Measurements from ENCODE around the gene USP50.
"Not testable (repeated sequence)": the region's sequence is repeated elsewhere in the genome, so short reads cannot be mapped to it uniquely, and the experiment has no call there.

Gene USP50

GRCh38 chr15:50546566-50546965 is at the start of gene USP50:
USP50 (minus strand) TSS chr15:50546666; CDS start chr15:50546525, 141 bp downstream.
- DNase-seq, result no peak

GRCh38 chr15:50594311-50594710 is 47.8 kb upstream of the USP50 start:
- DNase-seq, result no peak

GRCh38 chr15:50593761-50594160 is 47.3 kb upstream of the USP50 start:
- DNase-seq, result no peak

- DNase-seq, result no peak
Measured at GRCh38 chr15:50590288-50590687, 43.8 kb upstream of the USP50 start.

GRCh38 chr15:50577492-50577891 is 31.0 kb upstream of the USP50 start:
- DNase-seq, result no peak

GRCh38 chr15:50576166-50576565 is 29.7 kb upstream of the USP50 start:
- no peak for DNase-seq

- not testable (repeated sequence) for DNase-seq
Measured at GRCh38 chr15:50573842-50574241, 27.4 kb upstream of the USP50 start.

GRCh38 chr15:50563756-50564155 is 17.3 kb upstream of the USP50 start:
- no peak for DNase-seq

- no peak for DNase-seq
Measured at GRCh38 chr15:50562735-50563640, 16.5 kb upstream of the USP50 start.

- no peak for DNase-seq
Measured at GRCh38 chr15:50558012-50558411, 11.5 kb upstream of the USP50 start.

- no peak for DNase-seq
Measured at GRCh38 chr15:50556642-50557371, 10.3 kb upstream of the USP50 start.

GRCh38 chr15:50552238-50552637 is 5.8 kb upstream of the USP50 start:
- DNase-seq, result no peak

GRCh38 chr15:50549326-50549725 is 2.9 kb upstream of the USP50 start:
- DNase-seq, result no peak

- no peak for DNase-seq
Measured at GRCh38 chr15:50544368-50544767, 2.1 kb downstream of the USP50 start.

GRCh38 chr15:50543556-50543955 is 2.9 kb downstream of the USP50 start:
- DNase-seq, result no peak

- no peak for DNase-seq
Measured at GRCh38 chr15:50542887-50543210, 3.6 kb downstream of the USP50 start.

- DNase-seq, result no peak
Measured at GRCh38 chr15:50531766-50532165, 14.7 kb downstream of the USP50 start.

GRCh38 chr15:50531163-50531562 is 15.3 kb downstream of the USP50 start:
- DNase-seq, result no peak

- no peak for DNase-seq
Measured at GRCh38 chr15:50523851-50524251, 22.6 kb downstream of the USP50 start.

GRCh38 chr15:50519740-50520425 is 26.6 kb downstream of the USP50 start:
- DNase-seq, result no peak

GRCh38 chr15:50513001-50513400 is 33.5 kb downstream of the USP50 start:
- DNase-seq, result no peak

- DNase-seq, result no peak
Measured at GRCh38 chr15:50506121-50506520, 40.3 kb downstream of the USP50 start.

- DNase-seq, result not testable (repeated sequence)
Measured at GRCh38 chr15:50505656-50506055, 40.8 kb downstream of the USP50 start.

- no peak for DNase-seq
Measured at GRCh38 chr15:50503144-50503543, 43.3 kb downstream of the USP50 start.
